ENCODE results near the gene PKD2L1.

DNA sequence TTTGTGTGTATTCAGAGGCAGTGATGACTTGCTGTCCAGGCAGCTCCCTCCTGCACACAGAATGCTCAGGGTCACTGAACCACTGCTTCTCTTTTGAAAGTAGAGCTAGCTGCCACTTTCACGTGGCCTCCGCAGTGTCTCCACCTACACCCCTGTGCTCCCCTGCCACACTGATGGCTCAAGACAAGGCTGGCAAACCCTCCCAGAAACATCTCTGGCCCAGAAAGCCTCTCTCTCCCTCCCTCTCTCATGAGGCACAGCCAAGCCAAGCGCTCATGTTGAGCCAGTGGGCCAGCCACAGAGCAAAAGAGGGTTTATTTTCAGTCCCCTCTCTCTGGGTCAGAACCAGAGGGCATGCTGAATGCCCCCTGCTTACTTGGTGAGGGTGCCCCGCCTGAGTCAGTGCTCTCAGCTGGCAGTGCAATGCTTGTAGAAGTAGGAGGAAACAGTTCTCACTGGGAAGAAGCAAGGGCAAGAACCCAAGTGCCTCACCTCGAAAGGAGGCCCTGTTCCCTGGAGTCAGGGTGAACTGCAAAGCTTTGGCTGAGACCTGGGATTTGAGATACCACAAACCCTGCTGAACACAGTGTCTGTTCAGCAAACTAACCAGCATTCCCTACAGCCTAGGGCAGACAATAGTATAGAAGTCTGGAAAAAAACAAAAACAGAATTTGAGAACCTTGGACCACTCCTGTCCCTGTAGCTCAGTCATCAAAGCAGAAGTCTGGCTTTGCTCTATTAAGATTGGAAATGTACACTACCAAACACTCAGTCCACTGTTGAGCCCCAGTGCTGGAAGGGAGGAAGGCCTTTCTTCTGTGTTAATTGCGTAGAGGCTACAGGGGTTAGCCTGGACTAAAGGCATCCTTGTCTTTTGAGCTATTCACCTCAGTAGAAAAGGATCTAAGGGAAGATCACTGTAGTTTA, 32.8 kb upstream of the PKD2L1 start:
- TF ChIP-seq POLR2AphosphoS5 (IDR thresholded peaks at IDR 0.05; ENCODE audit: low read depth, low read length) (no peak), POLR2A (IDR thresholded peaks at IDR 0.05; ENCODE audit: low read depth, low read length) (no peak), PAX5 (IDR thresholded peaks at IDR 0.05; ENCODE audit: insufficient read depth, low read length, severe bottlenecking) (no peak)
